WTC11 (cell line): ENCODE measurements around the gene TWIST2. TPM values are rescaled to one million over a fixed set of nuclear protein-coding genes. Genes with fewer than 3 reads are reported as not detected.

Experiments used
- ATAC-seq: fragments of 200-7000 bp; cut with Tn5 transposase; 2 replicates; pipeline ENCODE4 v1.10.0; 2021; ENCODE audit warnings: mild to moderate bottlenecking, moderate library complexity
- CTCF ChIA-PET: fragments of 300-600 bp; sonication (Branson Sonifier 250); formaldehyde crosslinking; loops from one replicate; lab custom pipeline; 2021; ENCODE audit warnings: antibody characterized with exemption; lab: Charles Lee
- POLR2A ChIA-PET: fragments of 350-600 bp; sonication (Branson Sonifier 250); formaldehyde crosslinking; loops from one replicate; lab custom pipeline; 2021; ENCODE audit warnings: antibody characterized with exemption; lab: Charles Lee
- DNase-seq: peaks from one replicate; pipeline ENCODE4 v3.0.0; 2021; ENCODE audit warnings: low spot score
- H3K27ac Mint-ChIP-seq: 2 replicates; pipeline ENCODE4 v1.8.0; 2021; ENCODE audit warnings: mixed read lengths
- H3K27me3 Mint-ChIP-seq: 2 replicates; pipeline ENCODE4 v1.8.0; 2021; ENCODE audit warnings: low read depth, mild to moderate bottlenecking, moderate library complexity, mixed read lengths
- H3K36me3 Mint-ChIP-seq: 2 replicates; pipeline ENCODE4 v1.8.0; 2021; ENCODE audit warnings: mixed read lengths
- H3K4me1 Mint-ChIP-seq: 2 replicates; pipeline ENCODE4 v1.8.0; 2022; ENCODE audit warnings: mixed read lengths
- H3K4me3 Mint-ChIP-seq: 2 replicates; pipeline ENCODE4 v1.8.0; 2021; ENCODE audit warnings: mild to moderate bottlenecking, moderate library complexity, mixed read lengths
- H3K9me3 Mint-ChIP-seq: 2 replicates; pipeline ENCODE4 v1.8.0; 2021; ENCODE audit warnings: mixed read lengths
- E2F4 ChIP-seq: sonication (generic); formaldehyde crosslinking; IDR thresholded peaks from 2 replicates; pipeline ENCODE4 v1.8.1; 2022; ENCODE audit warnings: low read depth, mild to moderate bottlenecking, moderate library complexity, missing genetic modification reagents, borderline replicate concordance
- ELF4 ChIP-seq: sonication (generic); formaldehyde crosslinking; IDR thresholded peaks from 2 replicates; pipeline ENCODE4 v1.8.1; 2022; ENCODE audit warnings: low read depth, mild to moderate bottlenecking, moderate library complexity, missing genetic modification reagents
- EMX1 ChIP-seq: fragments of 250-450 bp; sonication (Bioruptor Pico); IDR thresholded peaks from 2 replicates; pipeline ENCODE4 v1.8.0; 2021; ENCODE audit warnings: mild to moderate bottlenecking
- ESRRA ChIP-seq: sonication (generic); formaldehyde crosslinking; IDR thresholded peaks from 2 replicates; pipeline ENCODE4 v1.8.1; 2022; ENCODE audit warnings: mild to moderate bottlenecking, missing genetic modification reagents, borderline replicate concordance
- FOXP4 ChIP-seq: sonication (generic); formaldehyde crosslinking; IDR thresholded peaks from 2 replicates; pipeline ENCODE4 v1.8.0; 2022; ENCODE audit warnings: mild to moderate bottlenecking, missing genetic modification reagents
- GRHL2 ChIP-seq: fragments of 250-450 bp; sonication (Bioruptor Pico); IDR thresholded peaks from 2 replicates; pipeline ENCODE4 v1.8.0; 2022; ENCODE audit warnings: mild to moderate bottlenecking, moderate library complexity; ENCODE audit not compliant: insufficient replicate concordance, severe bottlenecking
- GTF2I ChIP-seq: fragments of 250-450 bp; sonication (Bioruptor Pico); conservative IDR thresholded peaks from 2 replicates; pipeline ENCODE4 v1.4.0; 2021; ENCODE audit warnings: mild to moderate bottlenecking
- IRF1 ChIP-seq: sonication (generic); formaldehyde crosslinking; IDR thresholded peaks from 2 replicates; pipeline ENCODE4 v1.8.0; 2023; ENCODE audit warnings: missing genetic modification reagents
- OVOL2 ChIP-seq: fragments of 250-450 bp; sonication (Bioruptor Pico); IDR thresholded peaks from 2 replicates; pipeline ENCODE4 v1.9.0; 2021; ENCODE audit warnings: mild to moderate bottlenecking, borderline replicate concordance
- STAT6 ChIP-seq: sonication (generic); formaldehyde crosslinking; conservative IDR thresholded peaks from 2 replicates; pipeline ENCODE4 v1.8.1; 2023; ENCODE audit warnings: mild to moderate bottlenecking, low read depth, missing genetic modification reagents, moderate library complexity
- TP53 ChIP-seq: sonication (generic); formaldehyde crosslinking; IDR thresholded peaks from 2 replicates; pipeline ENCODE4 v1.8.1; 2023; ENCODE audit warnings: mild to moderate bottlenecking, missing genetic modification reagents
- ZMAT4 ChIP-seq: fragments of 250-450 bp; sonication (Bioruptor Pico); IDR thresholded peaks from 2 replicates; pipeline ENCODE4 v1.9.0; 2021; ENCODE audit warnings: mild to moderate bottlenecking
- ZNF121 ChIP-seq: sonication (generic); formaldehyde crosslinking; IDR thresholded peaks from 2 replicates; pipeline ENCODE4 v1.8.0; 2023; ENCODE audit warnings: missing genetic modification reagents
- ZNF219 ChIP-seq: sonication (generic); formaldehyde crosslinking; IDR thresholded peaks from 2 replicates; pipeline ENCODE4 v1.8.0; 2023; ENCODE audit warnings: missing genetic modification reagents, mild to moderate bottlenecking, borderline replicate concordance
- ZNF263 ChIP-seq: sonication (generic); formaldehyde crosslinking; IDR thresholded peaks from 2 replicates; pipeline ENCODE4 v1.8.1; 2022; ENCODE audit warnings: low read depth, mild to moderate bottlenecking, moderate library complexity, missing genetic modification reagents
- ZNF396 ChIP-seq: fragments of 250-450 bp; sonication (Bioruptor Pico); IDR thresholded peaks from 2 replicates; pipeline ENCODE4 v1.8.0; 2021; ENCODE audit warnings: mild to moderate bottlenecking, moderate library complexity, borderline replicate concordance
- ZNF423 ChIP-seq: fragments of 250-450 bp; sonication (Bioruptor Pico); IDR thresholded peaks from 2 replicates; pipeline ENCODE4 v2.1.2; 2022; ENCODE audit warnings: mild to moderate bottlenecking, moderate library complexity
- ZNF532 ChIP-seq: fragments of 250-450 bp; sonication (Bioruptor Pico); IDR thresholded peaks from 2 replicates; pipeline ENCODE4 v1.9.0; 2021; ENCODE audit warnings: mild to moderate bottlenecking, borderline replicate concordance
- ZNF671 ChIP-seq: fragments of 250-450 bp; sonication (Bioruptor Pico); IDR thresholded peaks from 2 replicates; pipeline ENCODE4 v1.8.0; 2021; ENCODE audit warnings: mild to moderate bottlenecking
- total RNA-seq: library from RNA; stranded (reverse); gene quantifications from 3 replicates; pipeline ENCODE4 v1.2.3, GENCODE V29; 2021

The TWIST2 gene
- total RNA-seq, 1 experiment from 2014 or later, result 5.7 TPM

GRCh38 chr2:238882082-238882755 lies 34.3 kb downstream of the TWIST2 start (continued):
- TF ChIP-seq ZMAT4 (no peak), ZNF423 (no peak), ZNF219 (no peak), ELF4 (no peak), GRHL2 (no peak), GTF2I (CRISPR knock-in tag) (no peak), ZNF396 (CRISPR knock-in tag) (no peak), ZNF532 (CRISPR knock-in tag) (no peak), EMX1 (no peak), ZNF121 (no peak)

GRCh38 chr2:238883421-238883901 lies 35.6 kb downstream of the TWIST2 start:
- ATAC-seq (no peak), DNase-seq (no peak)
- Mint-ChIP-seq H3K4me1 (no peaks in the 10 kb centered on the region), H3K27ac (no peak overlapping the region), H3K27me3 (no peaks in the 10 kb centered on the region), H3K36me3 (peaks cover 6% of the 10 kb centered on the region; the same call in 1 of the 2 replicates), H3K4me3 (no peak overlapping the region), H3K9me3 (peaks cover 21% of the 10 kb centered on the region)
- no peak for TF ChIP-seq ZNF263 (CRISPR knock-in tag)
- no peak for TF ChIP-seq ZNF671 (CRISPR knock-in tag)
- no peak for TF ChIP-seq ZNF423
- no peak for TF ChIP-seq ZNF219
- TF ChIP-seq OVOL2 (CRISPR knock-in tag), result no peak
- no peak for TF ChIP-seq ESRRA (CRISPR knock-in tag)
- CTCF ChIA-PET, result interaction anchor here (2.0 kb wide), 1 partner anchor 8 kb away, joined by 8 read pairs; no protein-coding TSS in a partner anchor
- POLR2A ChIA-PET, result no interaction called here

- ATAC-seq (no peak), DNase-seq (no peak)
- H3K4me3 Mint-ChIP-seq, result no peak overlapping the region
- H3K4me1 Mint-ChIP-seq, result no peaks in the 10 kb centered on the region
- peaks cover 6% of the 10 kb centered on the region; the same call in 1 of the 2 replicates for H3K36me3 Mint-ChIP-seq
- ChIA-PET CTCF (interaction anchor here (2.0 kb wide), 1 partner anchor 9 kb away, joined by 8 read pairs; no protein-coding TSS in a partner anchor), POLR2A (no interaction called here)
- H3K27me3 Mint-ChIP-seq, result no peaks in the 10 kb centered on the region
- H3K9me3 Mint-ChIP-seq, result peaks cover 21% of the 10 kb centered on the region
- no peak overlapping the region for H3K27ac Mint-ChIP-seq
- TF ChIP-seq E2F4 (no peak), ZNF263 (CRISPR knock-in tag) (no peak), TP53 (CRISPR knock-in tag) (no peak), ZNF423 (no peak), FOXP4 (no peak), IRF1 (no peak), STAT6 (CRISPR knock-in tag) (no peak)
These were observed 36.4 kb downstream of the TWIST2 start for GRCh38 chr2:238884122-238884811.
